ENCODE measurements around the gene APOL1. TPM values are rescaled to one million over a fixed set of nuclear protein-coding genes. Genes with fewer than 3 reads are reported as not detected.

Gene APOL1
- total and polyA plus RNA-seq, 2 of the 13 experiments (the other 11 are each of a cell fraction or from before 2014, with no cell fraction given) = 20.3 to 75.0 TPM

DNA sequence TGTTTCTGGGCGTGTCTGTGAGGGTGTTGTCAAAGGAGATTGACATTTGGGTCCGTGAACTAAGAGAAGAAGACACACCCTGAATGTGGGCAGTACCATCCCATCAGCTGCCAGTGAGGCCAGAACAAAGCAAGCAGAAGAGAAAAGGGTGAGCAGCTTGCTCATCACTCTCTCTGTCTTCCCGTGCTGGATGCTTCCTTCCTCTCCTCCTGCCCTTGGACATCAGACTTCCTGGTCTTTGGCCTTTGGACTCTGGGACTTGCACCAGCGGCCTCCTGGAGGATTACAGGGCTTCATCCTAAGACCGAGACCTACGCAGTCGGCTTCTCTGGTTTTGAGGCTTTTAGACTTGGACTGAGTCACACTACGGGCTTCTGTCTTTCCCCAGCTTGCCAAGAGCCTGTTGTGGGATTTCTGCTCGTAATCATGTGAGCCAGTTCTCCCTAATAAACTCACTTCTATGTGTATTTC is 32.4 kb upstream of the APOL1 start:
- POLR2A ChIA-PET = no interaction called here
- in situ Hi-C loops (cut with HindIII; ENCODE audit: extremely low pct_ligation_motif_present, low pct_unique_long_range_greater_than_20kb) = loop anchor here (10.0 kb wide), 1 partner anchor 76 kb away; no protein-coding TSS in a partner anchor
- Histone ChIP-seq H3K4me1 (ENCODE audit: insufficient read depth, low read length) (peaks cover 22% of the 10 kb centered on the region), H3K36me3 (replicated peaks in 1 of 2; ENCODE audit: control insufficient read depth in 1 of 2, insufficient read depth in 2 of 2, low read length in 2 of 2) (no peaks in the 10 kb centered on the region), H4K20me1 (ENCODE audit: insufficient read depth, low read length) (no peaks in the 10 kb centered on the region), H3K79me2 (ENCODE audit: insufficient read depth, low read length) (no peaks in the 10 kb centered on the region), H2AFZ (ENCODE audit: low read length) (no peak overlapping the region), H3K9ac (ENCODE audit: insufficient read depth, low read depth, low read length) (no peak overlapping the region), H3K27ac (ENCODE audit: extremely low read length, insufficient read depth, low read length) (no peak overlapping the region), H3K27me3 (ENCODE audit: control insufficient read depth in 1 of 2, insufficient read depth in 2 of 2, low read length in 2 of 2) (no peaks in the 10 kb centered on the region), H3K9me3 (ENCODE audit: low read length) (no peaks in the 10 kb centered on the region), H3K4me2 (ENCODE audit: low read depth, low read length) (peak overlapping the region; percentile 28; the same call in 1 of the 2 replicates), H3K4me3 (replicated peaks in 1 of 3; ENCODE audit: insufficient read depth in 1 of 3, low read depth in 2 of 3, low read length in 3 of 3) (no peak overlapping the region)
- 8% methylated on average over 9 of the region's 9 CpGs for WGBS (ENCODE audit: low lambda C conversion rate)
- no peak for TF ChIP-seq ZNF34 (CRISPR knock-in tag; IDR thresholded peaks at IDR 0.05; ENCODE audit: borderline replicate concordance)
- no peak for TF ChIP-seq SATB2 (CRISPR knock-in tag; IDR thresholded peaks at IDR 0.05)
- peak; percentile 46 for TF ChIP-seq HNF4A (CRISPR knock-in tag; IDR thresholded peaks at IDR 0.05)
- CTCF ChIA-PET (ENCODE audit: low intra/inter-chr PET ratio, low total read pairs) = interaction anchor here (2.2 kb wide), 1 partner anchor 26 kb away, joined by 22 read pairs; no protein-coding TSS in a partner anchor
- no TSS peak for BruUV-seq (replicated peaks)
- FAIRE-seq (no peak), ATAC-seq (no peak; the same call in 2 of the 3 replicates), DNase-seq (ENCODE audit: low spot score) (no peak)
- intact Hi-C loops (cut with micrococcal nuclease; ENCODE audit: unreplicated experiment) = no loop called here

- Histone ChIP-seq H2AFZ (ENCODE audit: low read length) (no peak overlapping the region), H3K9ac (ENCODE audit: insufficient read depth, low read depth, low read length) (no peak overlapping the region), H4K20me1 (ENCODE audit: insufficient read depth, low read length) (no peaks in the 10 kb centered on the region), H3K4me2 (ENCODE audit: low read depth, low read length) (peak overlapping the region; percentile 2; the same call in 1 of the 2 replicates), H3K27ac (ENCODE audit: extremely low read length, insufficient read depth, low read length) (no peak overlapping the region), H3K9me3 (ENCODE audit: low read length) (no peaks in the 10 kb centered on the region), H3K4me1 (ENCODE audit: insufficient read depth, low read length) (peaks cover 22% of the 10 kb centered on the region), H3K79me2 (ENCODE audit: insufficient read depth, low read length) (no peaks in the 10 kb centered on the region), H3K27me3 (ENCODE audit: control insufficient read depth in 1 of 2, insufficient read depth in 2 of 2, low read length in 2 of 2) (no peaks in the 10 kb centered on the region), H3K4me3 (replicated peaks in 1 of 3; ENCODE audit: insufficient read depth in 1 of 3, low read depth in 2 of 3, low read length in 3 of 3) (no peak overlapping the region), H3K36me3 (replicated peaks in 1 of 2; ENCODE audit: control insufficient read depth in 1 of 2, insufficient read depth in 2 of 2, low read length in 2 of 2) (no peaks in the 10 kb centered on the region)
- WGBS (ENCODE audit: low lambda C conversion rate) = 2% methylated on average over 7 of the region's 7 CpGs
- ChIA-PET POLR2A (no interaction called here), CTCF (ENCODE audit: low intra/inter-chr PET ratio, low total read pairs) (interaction anchor here (0.8 to 2.2 kb wide), 4 partner anchors 16 to 64 kb away, joined by 3 to 22 read pairs (median 4); no protein-coding TSS in a partner anchor)
- intact Hi-C loops (cut with micrococcal nuclease; ENCODE audit: unreplicated experiment) (no loop called here), in situ Hi-C loops (cut with HindIII; ENCODE audit: extremely low pct_ligation_motif_present, low pct_unique_long_range_greater_than_20kb) (loop anchor here (10.0 kb wide), 1 partner anchor 77 kb away; no protein-coding TSS in a partner anchor)
- FAIRE-seq = peak; percentile 74
- peak; percentile 86 for ATAC-seq
- BruUV-seq (replicated peaks) = no TSS peak
- DNase-seq (ENCODE audit: low spot score) = peak; percentile 37
- TF ChIP-seq CREBL2 (CRISPR knock-in tag; IDR thresholded peaks at IDR 0.05; ENCODE audit: borderline replicate concordance) (no peak), ZNF263 (CRISPR knock-in tag; IDR thresholded peaks at IDR 0.05) (no peak), ZFP62 (CRISPR knock-in tag; IDR thresholded peaks at IDR 0.05) (no peak), MLLT10 (CRISPR knock-in tag; IDR thresholded peaks at IDR 0.05) (no peak), ZNF777 (CRISPR knock-in tag; IDR thresholded peaks at IDR 0.05) (no peak)
- TF ChIP-seq, protein P1, sequence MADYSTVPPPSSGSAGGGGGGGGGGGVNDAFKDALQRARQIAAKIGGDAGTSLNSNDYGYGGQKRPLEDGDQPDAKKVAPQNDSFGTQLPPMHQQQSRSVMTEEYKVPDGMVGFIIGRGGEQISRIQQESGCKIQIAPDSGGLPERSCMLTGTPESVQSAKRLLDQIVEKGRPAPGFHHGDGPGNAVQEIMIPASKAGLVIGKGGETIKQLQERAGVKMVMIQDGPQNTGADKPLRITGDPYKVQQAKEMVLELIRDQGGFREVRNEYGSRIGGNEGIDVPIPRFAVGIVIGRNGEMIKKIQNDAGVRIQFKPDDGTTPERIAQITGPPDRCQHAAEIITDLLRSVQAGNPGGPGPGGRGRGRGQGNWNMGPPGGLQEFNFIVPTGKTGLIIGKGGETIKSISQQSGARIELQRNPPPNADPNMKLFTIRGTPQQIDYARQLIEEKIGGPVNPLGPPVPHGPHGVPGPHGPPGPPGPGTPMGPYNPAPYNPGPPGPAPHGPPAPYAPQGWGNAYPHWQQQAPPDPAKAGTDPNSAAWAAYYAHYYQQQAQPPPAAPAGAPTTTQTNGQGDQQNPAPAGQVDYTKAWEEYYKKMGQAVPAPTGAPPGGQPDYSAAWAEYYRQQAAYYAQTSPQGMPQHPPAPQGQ (CRISPR knock-in tag; IDR thresholded peaks at IDR 0.05; ENCODE audit: borderline replicate concordance) = 0 out of 2 replicates have a peak, but pooled peaks have one; percentile 65
- TF ChIP-seq, protein P2, sequence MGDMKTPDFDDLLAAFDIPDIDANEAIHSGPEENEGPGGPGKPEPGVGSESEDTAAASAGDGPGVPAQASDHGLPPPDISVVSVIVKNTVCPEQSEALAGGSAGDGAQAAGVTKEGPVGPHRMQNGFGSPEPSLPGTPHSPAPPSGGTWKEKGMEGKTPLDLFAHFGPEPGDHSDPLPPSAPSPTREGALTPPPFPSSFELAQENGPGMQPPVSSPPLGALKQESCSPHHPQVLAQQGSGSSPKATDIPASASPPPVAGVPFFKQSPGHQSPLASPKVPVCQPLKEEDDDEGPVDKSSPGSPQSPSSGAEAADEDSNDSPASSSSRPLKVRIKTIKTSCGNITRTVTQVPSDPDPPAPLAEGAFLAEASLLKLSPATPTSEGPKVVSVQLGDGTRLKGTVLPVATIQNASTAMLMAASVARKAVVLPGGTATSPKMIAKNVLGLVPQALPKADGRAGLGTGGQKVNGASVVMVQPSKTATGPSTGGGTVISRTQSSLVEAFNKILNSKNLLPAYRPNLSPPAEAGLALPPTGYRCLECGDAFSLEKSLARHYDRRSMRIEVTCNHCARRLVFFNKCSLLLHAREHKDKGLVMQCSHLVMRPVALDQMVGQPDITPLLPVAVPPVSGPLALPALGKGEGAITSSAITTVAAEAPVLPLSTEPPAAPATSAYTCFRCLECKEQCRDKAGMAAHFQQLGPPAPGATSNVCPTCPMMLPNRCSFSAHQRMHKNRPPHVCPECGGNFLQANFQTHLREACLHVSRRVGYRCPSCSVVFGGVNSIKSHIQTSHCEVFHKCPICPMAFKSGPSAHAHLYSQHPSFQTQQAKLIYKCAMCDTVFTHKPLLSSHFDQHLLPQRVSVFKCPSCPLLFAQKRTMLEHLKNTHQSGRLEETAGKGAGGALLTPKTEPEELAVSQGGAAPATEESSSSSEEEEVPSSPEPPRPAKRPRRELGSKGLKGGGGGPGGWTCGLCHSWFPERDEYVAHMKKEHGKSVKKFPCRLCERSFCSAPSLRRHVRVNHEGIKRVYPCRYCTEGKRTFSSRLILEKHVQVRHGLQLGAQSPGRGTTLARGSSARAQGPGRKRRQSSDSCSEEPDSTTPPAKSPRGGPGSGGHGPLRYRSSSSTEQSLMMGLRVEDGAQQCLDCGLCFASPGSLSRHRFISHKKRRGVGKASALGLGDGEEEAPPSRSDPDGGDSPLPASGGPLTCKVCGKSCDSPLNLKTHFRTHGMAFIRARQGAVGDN (CRISPR knock-in tag; IDR thresholded peaks at IDR 0.05) = no peak
These were observed 30.9 kb upstream of the APOL1 start for GRCh38 chr22:36221799-36222751.
